K562 (cell line): Measurements from ENCODE around the gene APOO. TPM values are rescaled to one million over a fixed set of nuclear protein-coding genes. Genes with fewer than 3 reads are reported as not detected.

Experiments used
- ETV5 ChIP-seq: sonication (generic); formaldehyde crosslinking; IDR thresholded peaks from 2 replicates; pipeline ENCODE4 v1.4.0; 2020; ENCODE audit warnings: low read depth, mild to moderate bottlenecking, missing genetic modification reagents
- FOXO4 ChIP-seq: fragments of 450-650 bp; formaldehyde crosslinking; IDR thresholded peaks from 2 replicates; pipeline ENCODE4 v1.4.0; 2020; ENCODE audit warnings: mild to moderate bottlenecking, moderate library complexity
- HMG20B ChIP-seq: fragments of 250-450 bp; sonication (Bioruptor Pico); IDR thresholded peaks from 2 replicates; pipeline ENCODE4 v1.5.0; 2021; ENCODE audit warnings: mild to moderate bottlenecking
- HNRNPH1 ChIP-seq: fragments of 200-400 bp; formaldehyde crosslinking; optimal IDR thresholded peaks from 2 replicates; pipeline ENCODE3; 2017; ENCODE audit warnings: low read depth, mild to moderate bottlenecking, low read length, moderate library complexity
- MEF2A ChIP-seq: IDR thresholded peaks from 2 replicates; pipeline ENCODE4 v1.6.1; 2011; ENCODE audit warnings: low read depth, mild to moderate bottlenecking, low read length, moderate library complexity; ENCODE audit not compliant: control insufficient read depth
- PHF21A ChIP-seq: fragments of 450-650 bp; IDR thresholded peaks from 2 replicates; pipeline ENCODE4 v1.6.1; 2017; ENCODE audit warnings: low read depth, borderline replicate concordance
- SMAD3 ChIP-seq: fragments of 450-650 bp; formaldehyde crosslinking; conservative IDR thresholded peaks from 2 replicates; pipeline ENCODE4 v1.4.0; 2020; ENCODE audit warnings: mild to moderate bottlenecking
- STAG1 ChIP-seq: sonication (generic); formaldehyde crosslinking; IDR thresholded peaks from 2 replicates; pipeline ENCODE4 v1.5.0; 2020; ENCODE audit warnings: missing genetic modification reagents, borderline replicate concordance
- TSC22D4 ChIP-seq: fragments of 450-650 bp; IDR thresholded peaks from 2 replicates; pipeline ENCODE4 v1.6.1; 2016; ENCODE audit warnings: missing genetic modification characterization, missing biosample characterization, control low read depth
- U2AF1 ChIP-seq: fragments of 200-400 bp; formaldehyde crosslinking; optimal IDR thresholded peaks from 2 replicates; pipeline ENCODE3; 2017; ENCODE audit warnings: mild to moderate bottlenecking, low read depth, low read length, moderate library complexity
- WHSC1 ChIP-seq: IDR thresholded peaks from one replicate; pipeline ENCODE4 v1.6.1; 2012; ENCODE audit warnings: low read length, control low read depth, inconsistent platforms
- ZNF23 ChIP-seq: fragments of 250-450 bp; sonication (Bioruptor Pico); IDR thresholded peaks from 2 replicates; pipeline ENCODE4 v1.4.0; 2020; ENCODE audit warnings: mild to moderate bottlenecking
- ZNF384 ChIP-seq: IDR thresholded peaks from 2 replicates; pipeline ENCODE4 v1.6.1; 2012; ENCODE audit warnings: low read depth, low read length, improper control_type of control experiment
- polyA plus RNA-seq, 8 experiments: library from polyadenylated mRNA; depleted of rRNA in 4 of 8; stranded (reverse) in 5 of 8; unstranded in 3 of 8; fragments of >200 nt; fragmentation: Nextera tagmentation in 2 of 8; fragmentation: Illumina TruSeq in 1 of 8; extraction: Ambion mirVana in 2 of 8; extraction: Trizol in 1 of 8; gene quantifications; 2 replicates each; pipeline versions ENCODE4 v1.2.1 to v1.2.3, GENCODE V29; 2011 to 2014; ENCODE audit warnings: inconsistent platforms in 1 of 8, missing spikeins in 1 of 8
- total RNA-seq, 7 experiments: library from RNA; depleted of rRNA in 6 of 7; stranded (reverse); fragments of >200 nt in 6 of 7; fragmentation: Illumina TruSeq in 2 of 7; extraction: Trizol in 2 of 7; gene quantifications; 2 replicates each; pipeline versions ENCODE4 v1.2.1 to v1.2.3, GENCODE V29; 2011 to 2021; ENCODE audit warnings: low replicate concordance in 1 of 7
- TF ChIP-seq, protein P1 (sequence below): fragments of 200-800 bp; sonication (Bioruptor generic); IDR thresholded peaks from 2 replicates; pipeline ENCODE4 v1.6.1; 2017; ENCODE audit warnings: missing genetic modification characterization, missing compliant biosample characterization

Gene APOO
- total and polyA plus RNA-seq, 9 of the 15 experiments (the other 6 are each of a cell fraction or from before 2014, with no cell fraction given), result 37.3 to 76.4 (median 60.8) TPM

DNA sequence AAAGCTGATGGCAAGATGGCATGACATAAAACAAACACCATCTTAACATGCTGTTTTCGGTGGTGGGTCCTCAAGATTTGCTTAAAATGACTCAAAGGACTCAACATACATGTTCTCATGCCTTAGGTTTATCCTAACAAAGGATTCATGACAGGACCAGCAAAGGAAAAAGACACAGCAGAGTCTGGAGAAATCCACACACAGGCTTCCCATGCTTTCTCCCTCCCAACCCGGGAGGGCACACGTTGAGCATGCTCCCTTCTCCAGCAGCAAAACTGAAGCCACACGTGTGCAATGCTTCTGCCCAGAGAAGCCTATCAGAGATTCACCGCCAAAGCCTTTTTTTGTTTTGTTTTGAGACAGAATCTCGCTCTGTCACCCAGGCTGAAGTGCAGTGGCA is 84.9 kb downstream of the APOO start (continued):
- TF ChIP-seq, protein P1, sequence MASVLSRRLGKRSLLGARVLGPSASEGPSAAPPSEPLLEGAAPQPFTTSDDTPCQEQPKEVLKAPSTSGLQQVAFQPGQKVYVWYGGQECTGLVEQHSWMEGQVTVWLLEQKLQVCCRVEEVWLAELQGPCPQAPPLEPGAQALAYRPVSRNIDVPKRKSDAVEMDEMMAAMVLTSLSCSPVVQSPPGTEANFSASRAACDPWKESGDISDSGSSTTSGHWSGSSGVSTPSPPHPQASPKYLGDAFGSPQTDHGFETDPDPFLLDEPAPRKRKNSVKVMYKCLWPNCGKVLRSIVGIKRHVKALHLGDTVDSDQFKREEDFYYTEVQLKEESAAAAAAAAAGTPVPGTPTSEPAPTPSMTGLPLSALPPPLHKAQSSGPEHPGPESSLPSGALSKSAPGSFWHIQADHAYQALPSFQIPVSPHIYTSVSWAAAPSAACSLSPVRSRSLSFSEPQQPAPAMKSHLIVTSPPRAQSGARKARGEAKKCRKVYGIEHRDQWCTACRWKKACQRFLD (CRISPR knock-in tag), result no peak
- no peak for TF ChIP-seq ETV5
- no peak for TF ChIP-seq FOXO4 (CRISPR knock-in tag)
- TF ChIP-seq STAG1 (CRISPR knock-in tag), result no peak
- TF ChIP-seq ZNF23 (CRISPR knock-in tag), result no peak
- TF ChIP-seq WHSC1, result no peak
- no peak for TF ChIP-seq HMG20B
- no peak for TF ChIP-seq SMAD3 (CRISPR knock-in tag)
- TF ChIP-seq HNRNPH1, result no peak
- TF ChIP-seq ZNF384, result no peak
- no peak for TF ChIP-seq TSC22D4 (tag)
- TF ChIP-seq PHF21A, result no peak
- TF ChIP-seq MEF2A, result no peak
- TF ChIP-seq U2AF1, result no peak
